PC-3 (cell line): ENCODE data around the gene UBE2G1.

Experiments used
- CTCF ChIP-seq: fragments of 300-600 bp; sonication (generic); conservative IDR thresholded peaks from 2 replicates; pipeline ENCODE4 v1.5.1; 2017; ENCODE audit warnings: antibody characterized with exemption, low read depth, mild to moderate bottlenecking, low read length
- EZH2 ChIP-seq: fragments of 300-600 bp; sonication (generic); IDR thresholded peaks from one replicate; pipeline ENCODE4 v1.6.1; 2017; ENCODE audit warnings: antibody characterized with exemption, mild to moderate bottlenecking, low read length; ENCODE audit not compliant: unreplicated experiment
- EZH2phosphoT487 ChIP-seq: fragments of 300-600 bp; sonication (generic); IDR thresholded peaks from 2 replicates; pipeline ENCODE4 v1.6.1; 2018; ENCODE audit warnings: mild to moderate bottlenecking, antibody characterized with exemption, low read length, borderline replicate concordance

DNA sequence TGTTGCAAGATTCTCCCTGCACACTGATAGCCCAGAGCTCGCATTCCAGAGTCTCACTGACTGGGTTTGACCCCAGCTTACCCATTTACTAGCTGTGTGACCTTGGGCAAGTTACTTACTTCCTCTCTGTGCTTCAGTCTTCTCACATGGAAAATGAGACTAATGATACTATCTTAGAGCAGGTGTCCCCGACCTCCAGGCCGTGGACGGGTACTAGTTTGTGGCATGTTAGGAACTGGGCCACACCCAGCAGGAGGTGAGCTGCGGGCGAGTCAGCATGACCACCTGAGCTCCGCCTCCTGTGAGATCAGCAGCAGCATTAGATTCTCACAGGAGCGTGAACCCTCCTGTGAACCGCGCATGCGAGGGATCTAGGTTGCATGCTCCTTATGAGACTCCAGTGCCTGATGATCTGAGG lies 118.5 kb downstream of the UBE2G1 start:
- TF ChIP-seq CTCF (no peak), EZH2 (no peak), EZH2phosphoT487 (no peak)
